GM12891 (cell line): ENCODE measurements around the gene CDK14.
"Not testable (repeated sequence)": the region's sequence is repeated elsewhere in the genome, so short reads cannot be mapped to it uniquely, and the experiment has no call there.

Experiments
- DNase-seq: peaks from one replicate; pipeline ENCODE4 v3.0.0; 2011; ENCODE audit warnings: low spot score; ENCODE audit not compliant: insufficient read length
- FAIRE-seq: peaks from 2 replicates; lab custom pipeline; 2011; peaks lifted over from hg19 to GRCh38; lab: Jason Lieb, UNC
- PAX5 ChIP-seq: IDR thresholded peaks from 2 replicates; pipeline ENCODE4 v1.6.1; 2011; ENCODE audit warnings: low read length, moderate library complexity, mild to moderate bottlenecking; ENCODE audit not compliant: insufficient read depth, severe bottlenecking
- POLR2A ChIP-seq: IDR thresholded peaks from 2 replicates; pipeline ENCODE4 v1.6.1; 2011; ENCODE audit warnings: low read depth, low read length, control low read depth
- POLR2AphosphoS5 ChIP-seq: IDR thresholded peaks from 2 replicates; pipeline ENCODE4 v1.6.1; 2011; ENCODE audit warnings: low read depth, low read length, control low read depth
- POU2F2 ChIP-seq: IDR thresholded peaks from 2 replicates; pipeline ENCODE4 v1.6.1; 2011; ENCODE audit warnings: low read depth, mild to moderate bottlenecking, control low read depth, low read length, moderate library complexity
- SPI1 ChIP-seq: IDR thresholded peaks from 2 replicates; pipeline ENCODE4 v1.6.1; 2011; ENCODE audit warnings: low read depth, low read length, control low read depth
- TAF1 ChIP-seq: IDR thresholded peaks from 2 replicates; pipeline ENCODE4 v1.6.1; 2011; ENCODE audit warnings: low read depth, low read length, control low read depth

CDK14 gene

DNA sequence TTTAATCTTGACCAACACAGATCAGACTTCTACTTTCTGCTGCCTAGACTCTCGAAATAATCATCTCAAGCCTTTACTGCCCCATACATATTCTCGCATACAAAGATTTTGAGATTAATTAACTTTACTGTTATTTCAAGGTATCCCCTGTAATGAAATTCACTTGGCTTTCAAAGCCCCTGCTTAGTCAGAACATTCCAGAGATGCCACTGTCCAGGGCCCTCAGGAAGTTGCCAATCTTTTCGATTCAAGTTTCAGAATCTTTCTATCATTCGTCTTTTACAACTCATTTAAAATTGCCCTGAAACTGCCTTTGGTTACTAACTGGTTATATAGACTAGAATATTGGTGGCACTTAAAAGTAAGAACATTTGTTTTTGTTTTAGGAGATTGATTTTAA is 320.2 kb downstream of the CDK14 start:
- DNase-seq (no peak), FAIRE-seq (no peak)
- no peak for TF ChIP-seq POU2F2

DNA sequence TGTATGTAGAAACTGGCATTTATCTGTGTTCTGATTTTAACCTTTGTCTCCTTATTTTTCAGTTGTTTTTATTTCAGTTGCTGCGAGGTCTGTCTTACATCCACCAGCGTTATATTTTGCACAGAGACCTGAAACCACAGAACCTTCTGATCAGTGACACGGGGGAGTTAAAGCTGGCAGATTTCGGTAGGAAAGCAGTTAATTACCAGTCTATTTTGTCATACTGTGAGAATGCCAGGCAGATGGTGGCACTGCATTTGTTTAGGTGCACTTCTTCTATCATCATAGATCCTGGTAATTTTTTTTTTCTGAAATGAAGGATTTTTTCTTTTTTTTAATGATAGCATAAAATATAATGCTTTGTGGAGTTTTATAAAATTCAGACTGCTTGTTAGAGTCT is 321.4 kb downstream of the CDK14 start:
- DNase-seq (no peak), FAIRE-seq (no peak)
- TF ChIP-seq PAX5 (no peak), POU2F2 (no peak), SPI1 (no peak), TAF1 (no peak), POLR2AphosphoS5 (no peak), POLR2A (no peak)

DNA sequence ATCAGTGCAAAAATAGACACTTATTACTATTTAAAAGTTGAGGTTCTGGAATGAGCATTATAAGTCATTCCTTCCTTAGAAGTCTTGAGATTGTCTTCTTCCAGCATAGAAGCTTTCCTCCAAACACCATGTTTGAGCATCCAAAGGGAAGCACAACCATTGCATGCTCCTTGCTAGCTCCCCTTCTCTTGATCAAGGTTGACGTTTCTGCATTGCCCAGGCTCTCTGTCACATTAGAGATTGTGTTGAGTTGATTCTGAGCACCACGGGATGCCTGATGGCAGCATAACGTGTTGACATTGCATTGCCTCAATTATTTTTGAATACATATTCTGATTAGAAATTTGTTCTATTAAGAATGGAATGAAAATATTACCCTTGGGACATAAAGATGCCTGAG is 322.2 kb downstream of the CDK14 start:
- no peak for FAIRE-seq
- TF ChIP-seq POU2F2, result no peak
- TF ChIP-seq TAF1, result no peak
- no peak for TF ChIP-seq POLR2AphosphoS5
- no peak for TF ChIP-seq PAX5
- no peak for TF ChIP-seq SPI1
- TF ChIP-seq POLR2A, result no peak
- no peak for DNase-seq

DNA sequence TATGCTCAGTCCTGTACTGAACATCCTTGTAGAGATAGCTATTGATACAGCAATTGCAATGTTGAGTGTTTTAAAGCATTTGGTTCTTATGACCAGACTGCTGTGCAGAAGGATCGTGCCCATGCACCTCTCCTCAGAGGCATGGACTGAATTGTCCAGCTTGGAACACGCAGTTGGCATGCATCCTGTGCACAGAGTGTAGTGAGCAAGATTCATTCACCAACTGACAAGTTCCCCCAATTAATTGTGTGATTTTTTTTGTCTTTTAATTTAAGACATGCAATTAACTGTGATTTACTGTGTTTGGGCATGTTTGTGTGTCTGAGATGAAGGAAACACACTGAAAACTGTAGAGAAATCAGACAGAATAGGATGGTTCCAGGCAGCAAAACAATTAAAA is 323.7 kb downstream of the CDK14 start:
- no peak for TF ChIP-seq TAF1
- TF ChIP-seq POLR2A, result no peak
- no peak for TF ChIP-seq POU2F2
- TF ChIP-seq PAX5, result no peak
- no peak for TF ChIP-seq POLR2AphosphoS5
- no peak for TF ChIP-seq SPI1
- no peak for FAIRE-seq

GRCh38 chr7:90920336-90920735 is 324.2 kb downstream of the CDK14 start:
- no peak for FAIRE-seq
- no peak for TF ChIP-seq PAX5
- TF ChIP-seq TAF1, result no peak
- TF ChIP-seq POU2F2, result no peak
- no peak for TF ChIP-seq SPI1
- TF ChIP-seq POLR2AphosphoS5, result no peak
- TF ChIP-seq POLR2A, result no peak
- no peak for DNase-seq

More for the DNA sequence above, 323.7 kb downstream of the CDK14 start:
- no peak for DNase-seq

DNA sequence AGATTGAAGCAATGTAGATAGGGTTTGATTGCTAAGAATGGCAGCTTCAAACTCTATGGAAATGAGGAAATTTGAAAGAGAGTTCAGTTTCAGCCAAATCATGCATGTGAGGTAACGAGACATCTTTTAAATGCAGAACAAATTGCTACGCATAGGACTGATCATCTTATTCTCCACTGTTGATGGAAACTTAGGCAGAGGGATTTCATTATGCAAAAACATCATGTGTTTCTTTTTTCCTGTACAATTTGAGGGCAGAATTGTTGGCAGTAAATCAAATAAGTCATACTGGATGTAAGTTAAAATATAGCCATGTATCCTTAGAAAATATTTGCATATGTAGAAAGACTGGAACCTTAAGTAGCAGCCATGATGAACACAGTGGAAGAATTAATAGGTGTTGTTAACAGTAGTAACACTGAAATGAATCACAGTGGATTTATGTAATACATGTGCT is 327.4 kb downstream of the CDK14 start:
- FAIRE-seq (no peak), DNase-seq (no peak)
- TF ChIP-seq POU2F2 (no peak), SPI1 (no peak), PAX5 (no peak), POLR2A (no peak), TAF1 (no peak), POLR2AphosphoS5 (no peak)

- not testable (repeated sequence) for FAIRE-seq, DNase-seq
Measured at GRCh38 chr7:90928700-90929424, 332.7 kb downstream of the CDK14 start.

DNA sequence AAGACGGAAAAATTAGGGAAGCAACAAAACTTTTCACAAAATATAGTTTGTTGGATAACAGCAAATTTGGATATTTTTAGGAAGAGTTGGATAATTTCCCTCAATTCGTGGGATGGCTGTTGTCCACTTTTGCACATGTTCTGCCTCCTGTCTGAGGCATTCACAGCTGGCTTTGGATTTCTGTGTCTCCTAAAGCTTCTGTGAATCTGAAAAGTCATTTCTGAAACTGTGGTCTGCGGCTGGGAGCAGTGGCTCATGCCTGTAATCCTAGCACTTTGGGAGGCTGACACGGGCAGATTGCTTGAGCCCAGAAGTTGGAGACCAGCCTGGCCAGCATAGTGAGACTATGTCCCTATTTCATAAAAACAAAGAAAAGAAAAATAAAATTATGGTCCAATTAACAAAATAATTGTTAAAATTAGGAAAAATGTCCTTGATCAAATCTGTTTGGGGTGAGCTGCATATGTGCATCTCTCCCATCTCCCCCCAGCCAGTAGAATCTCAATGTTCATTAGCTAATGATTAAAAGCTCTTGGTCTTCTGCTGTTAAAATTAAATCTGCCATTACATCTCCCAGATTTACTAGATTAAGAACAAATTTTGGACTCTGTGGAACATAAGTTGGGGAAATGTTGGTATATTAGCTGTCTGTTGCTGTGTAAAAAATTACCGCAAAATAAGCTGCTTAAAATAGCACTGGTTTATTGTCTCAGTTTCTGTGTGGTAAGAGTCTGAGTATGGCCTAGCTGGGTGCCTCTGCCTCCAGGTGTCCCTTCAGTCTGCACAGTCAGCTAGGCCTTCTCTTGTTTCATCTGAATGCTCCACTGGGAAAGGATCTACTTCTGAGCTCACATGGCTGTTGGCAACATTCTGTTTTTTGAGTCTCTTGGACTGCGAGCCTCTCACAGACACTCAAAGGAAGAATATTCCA is 336.1 kb downstream of the CDK14 start:
- peak; percentile 39 for DNase-seq
- peak; percentile 94 for FAIRE-seq
- no peak for TF ChIP-seq TAF1
- 0 out of 2 replicates have a peak, but pooled peaks have one; percentile 41 for TF ChIP-seq POU2F2
- no peak for TF ChIP-seq PAX5
- no peak for TF ChIP-seq SPI1
- TF ChIP-seq POLR2A, result no peak
- TF ChIP-seq POLR2AphosphoS5, result no peak

- TF ChIP-seq POLR2A (no peak), SPI1 (no peak)
- FAIRE-seq, result no peak
- DNase-seq, result no peak
Measured at GRCh38 chr7:90933041-90933440, 336.9 kb downstream of the CDK14 start.
